OCI-LY3 (cell line): ENCODE data around the gene ATRN.

Experiments used
- CTCF ChIP-seq: fragments of 200-600, 300-600 bp; sonication (generic); IDR thresholded peaks from 2 replicates; pipeline ENCODE4 v1.5.1; 2014; ENCODE audit warnings: antibody characterized with exemption, low read length, low read depth
- EZH2phosphoT487 ChIP-seq: fragments of 200-600 bp; shearing (Covaris generic); IDR thresholded peaks from 2 replicates; pipeline ENCODE4 v1.6.1; 2018; ENCODE audit warnings: antibody characterized with exemption, mixed run types, low read depth

- TF ChIP-seq CTCF, result peak; percentile 4; the same call in 1 of the 2 replicates
- no peak for TF ChIP-seq EZH2phosphoT487
These were observed 182.1 kb downstream of the ATRN start for GRCh38 chr20:3652676-3653596.
